H1 (cell line): ENCODE results near the gene DEFB126. TPM values are rescaled to one million over a fixed set of nuclear protein-coding genes. Genes with fewer than 3 reads are reported as not detected.
A peak's percentile ranks its signal among the peaks of the same experiment; 100 is the strongest.

Experiments used
- CTCF ChIA-PET: fragments of 300-600 bp; sonication (Branson Sonifier 250); formaldehyde crosslinking; loops from one replicate; lab custom pipeline; 2021; ENCODE audit not compliant: partially characterized antibody; lab: Charles Lee
- POLR2A ChIA-PET: fragments of 300-600 bp; sonication (Branson Sonifier 250); formaldehyde crosslinking; loops from one replicate; lab custom pipeline; 2021; ENCODE audit warnings: inconsistent platforms; ENCODE audit not compliant: partially characterized antibody; lab: Charles Lee
- DNase-seq, 2 experiments: peaks; one replicate each; pipeline versions ENCODE4 v3.0.0 to v3.0.0-alpha.2; 2010 to 2022; ENCODE audit warnings: low spot score in 2 of 2, low read depth in 1 of 2, mixed read lengths in 1 of 2
- FAIRE-seq: peaks from 2 replicates; lab custom pipeline; 2011; peaks lifted over from hg19 to GRCh38; lab: Jason Lieb, UNC
- H2AFZ ChIP-seq: 2 replicates; pipeline ENCODE4 v1.8.1; 2012; ENCODE audit warnings: low read length, inconsistent platforms
- H2AK5ac ChIP-seq: 2 replicates; pipeline ENCODE4 v1.6.1; 2013; ENCODE audit warnings: low read depth, low read length
- H2BK120ac ChIP-seq: replicated peaks from 2 replicates; pipeline ENCODE3; 2013; ENCODE audit warnings: low read depth, low read length, inconsistent platforms
- H2BK12ac ChIP-seq: 2 replicates; pipeline ENCODE4 v1.6.1; 2013; ENCODE audit warnings: low read depth, low read length
- H2BK15ac ChIP-seq: 2 replicates; pipeline ENCODE4 v1.6.1; 2013; ENCODE audit warnings: low read length
- H2BK20ac ChIP-seq: 2 replicates; pipeline ENCODE4 v1.6.1; 2013; ENCODE audit warnings: low read length
- H2BK5ac ChIP-seq: 2 replicates; pipeline ENCODE4 v1.6.1; 2013; ENCODE audit warnings: low read depth, low read length
- H3K14ac ChIP-seq: 2 replicates; pipeline ENCODE4 v1.6.1; 2013; ENCODE audit warnings: inconsistent platforms; ENCODE audit not compliant: insufficient read length
- H3K18ac ChIP-seq: 2 replicates; pipeline ENCODE4 v1.6.1; 2013; ENCODE audit warnings: low read length; ENCODE audit errors: extremely low read depth
- H3K23ac ChIP-seq: 2 replicates; pipeline ENCODE4 v1.6.1; 2013; ENCODE audit warnings: inconsistent platforms; ENCODE audit not compliant: insufficient read length
- H3K23me2 ChIP-seq: 2 replicates; pipeline ENCODE4 v1.6.1; 2013; ENCODE audit warnings: low read depth, low read length
- H3K27ac ChIP-seq: 2 replicates; pipeline ENCODE4 v1.6.1; 2011; ENCODE audit warnings: low read depth, low read length, inconsistent platforms
- H3K27me3 ChIP-seq, 4 experiments: replicated peaks in 1 of 4; 1 replicate in 1 of 4; 2 replicates in 3 of 4; pipeline versions ENCODE4 v1.6.1 to v1.8.1; 2011 to 2013; ENCODE audit warnings: low read length in 3 of 4, mild to moderate bottlenecking in 3 of 4, inconsistent platforms in 2 of 4, mixed read lengths in 2 of 4, moderate library complexity in 1 of 4; ENCODE audit not compliant: control insufficient read depth in 3 of 4, insufficient read depth in 3 of 4; ENCODE audit errors: extremely low read depth in 1 of 4
- H3K36me3 ChIP-seq, 4 experiments: 2 replicates each; pipeline versions ENCODE4 v1.6.1 to v1.8.1; 2011 to 2013; ENCODE audit warnings: mild to moderate bottlenecking in 4 of 4, low read length in 3 of 4, moderate library complexity in 2 of 4, control low read depth in 1 of 4, inconsistent platforms in 1 of 4; ENCODE audit not compliant: insufficient read depth in 4 of 4, control insufficient read depth in 2 of 4
- H3K4ac ChIP-seq: replicated peaks from 2 replicates; pipeline ENCODE3; 2013; ENCODE audit warnings: low read length, low read depth, mixed read lengths, inconsistent platforms; ENCODE audit not compliant: insufficient read length
- H3K4me1 ChIP-seq, 4 experiments: replicated peaks in 1 of 4; 1 replicate in 1 of 4; 2 replicates in 3 of 4; pipeline versions ENCODE4 v1.6.1 to v1.8.1; 2011 to 2013; ENCODE audit warnings: low read length in 3 of 4, inconsistent platforms in 2 of 4, mixed read lengths in 1 of 4; ENCODE audit not compliant: insufficient read depth in 4 of 4, control insufficient read depth in 3 of 4
- H3K4me2 ChIP-seq, 2 experiments: 2 replicates each; pipeline versions ENCODE4 v1.6.1 to v1.8.1; 2011 to 2013; ENCODE audit warnings: low read depth in 2 of 2, low read length in 2 of 2, control low read depth in 1 of 2, inconsistent platforms in 1 of 2, mild to moderate bottlenecking in 1 of 2; ENCODE audit not compliant: insufficient read depth in 1 of 2
- H3K4me3 ChIP-seq, 4 experiments: fragments of 200-600, 300-600 bp in 1 of 4; sonication (generic), shearing (Covaris generic), sonication (Bioruptor Twin) in 1 of 4; 2 replicates each; pipeline versions ENCODE4 v1.5.1 to v1.8.1; 2011 to 2016; ENCODE audit warnings: low read length in 4 of 4, low read depth in 3 of 4, control low read depth in 2 of 4, inconsistent platforms in 2 of 4, mild to moderate bottlenecking in 2 of 4, mixed read lengths in 1 of 4, moderate library complexity in 1 of 4; ENCODE audit not compliant: insufficient read depth in 2 of 4; ENCODE audit errors: extremely low read depth in 1 of 4
- H3K56ac ChIP-seq: replicated peaks from 2 replicates; pipeline ENCODE3; 2013; ENCODE audit warnings: low read depth, mild to moderate bottlenecking, mixed read lengths, low read length, inconsistent platforms; ENCODE audit not compliant: insufficient read length
- H3K79me1 ChIP-seq: 2 replicates; pipeline ENCODE4 v1.6.1; 2013; ENCODE audit warnings: low read depth, low read length, control low read depth
- H3K79me2 ChIP-seq, 2 experiments: 2 replicates each; pipeline versions ENCODE4 v1.6.1 to v1.8.1; 2012 to 2013; ENCODE audit warnings: low read length in 2 of 2, mild to moderate bottlenecking in 2 of 2, inconsistent platforms in 1 of 2; ENCODE audit not compliant: insufficient read depth in 2 of 2, control insufficient read depth in 1 of 2
- H3K9ac ChIP-seq, 4 experiments: replicated peaks in 1 of 4; 1 replicate in 1 of 4; 2 replicates in 3 of 4; pipeline versions ENCODE4 v1.6.1 to v1.8.1; 2011 to 2013; ENCODE audit warnings: low read depth in 3 of 4, low read length in 3 of 4, control low read depth in 2 of 4, mild to moderate bottlenecking in 2 of 4, moderate library complexity in 2 of 4, inconsistent platforms in 1 of 4; ENCODE audit errors: extremely low read depth in 1 of 4
- H3K9me3 ChIP-seq, 2 experiments: 2 replicates each; pipeline versions ENCODE4 v1.6.1 to v1.8.1; 2012 to 2013; ENCODE audit warnings: mild to moderate bottlenecking in 2 of 2, moderate library complexity in 2 of 2, control low read depth in 1 of 2, inconsistent platforms in 1 of 2, low read depth in 1 of 2, low read length in 1 of 2, mixed read lengths in 1 of 2; ENCODE audit not compliant: insufficient read depth in 2 of 2
- H4K20me1 ChIP-seq, 2 experiments: replicated peaks in 1 of 2; 2 replicates each; pipeline versions ENCODE3 to v1.8.1; 2011 to 2013; ENCODE audit warnings: inconsistent platforms in 2 of 2, low read length in 2 of 2, mild to moderate bottlenecking in 1 of 2; ENCODE audit not compliant: insufficient read depth in 2 of 2, control insufficient read depth in 1 of 2
- H4K5ac ChIP-seq: 2 replicates; pipeline ENCODE4 v1.6.1; 2013; ENCODE audit warnings: low read length, low read depth, mixed read lengths, inconsistent platforms; ENCODE audit not compliant: insufficient read length
- H4K8ac ChIP-seq: 2 replicates; pipeline ENCODE4 v1.8.0; 2013; ENCODE audit warnings: mild to moderate bottlenecking, moderate library complexity, low read length, inconsistent platforms; ENCODE audit not compliant: insufficient read depth; ENCODE audit errors: extremely low read depth
- H4K91ac ChIP-seq: replicated peaks from 2 replicates; pipeline ENCODE3; 2013; ENCODE audit warnings: low read length, mixed read lengths, inconsistent platforms; ENCODE audit not compliant: insufficient read length
- CHD2 ChIP-seq: IDR thresholded peaks from 2 replicates; pipeline ENCODE4 v1.6.1; 2012; ENCODE audit warnings: low read length, improper control_type of control experiment
- RAD21 ChIP-seq, 2 experiments: IDR thresholded peaks in 1 of 2; conservative IDR thresholded peaks in 1 of 2; 2 replicates each; pipeline ENCODE4 v1.6.1; 2011; ENCODE audit warnings: low read depth in 2 of 2, low read length in 2 of 2, improper control_type of control experiment in 1 of 2, inconsistent platforms in 1 of 2, mild to moderate bottlenecking in 1 of 2, moderate library complexity in 1 of 2
- WGBS, 2 experiments: shearing (Covaris generic) in 1 of 2; methylation state at CpG; one replicate each; pipeline versions ENCODE4 v1.1.6 to v1.1.7; 2013 to 2015; ENCODE audit warnings: low lambda C conversion rate in 2 of 2, mixed read lengths in 2 of 2, inconsistent platforms in 1 of 2, low coverage in 1 of 2, missing lambda C conversion rate in 1 of 2; ENCODE audit not compliant: insufficient replicate concordance in 2 of 2, insufficient coverage in 1 of 2, insufficient read length in 1 of 2; ENCODE audit errors: extremely low coverage in 1 of 2, missing lambda C conversion rate in 1 of 2; 5-methylcytosine and 5-hydroxymethylcytosine counted together
- polyA plus RNA-seq, 7 experiments: library from polyadenylated mRNA; depleted of rRNA in 3 of 7; stranded (reverse) in 5 of 7; unstranded in 2 of 7; fragments of >200 nt in 5 of 7; fragments of 200-250 nt in 2 of 7; gene quantifications; 1 replicate in 5 of 7; 2 replicates in 1 of 7; 4 replicates in 1 of 7; pipeline versions ENCODE4 v1.2.1 to v1.2.3, GENCODE V29; 2011 to 2013; ENCODE audit warnings: missing spikeins in 2 of 7, mixed read lengths in 2 of 7
- total RNA-seq: library from RNA; stranded (reverse); fragmentation: NEBNext Ultra II Directional; extraction: Animal tissue kit (Norgen Biotek cat#: 25700); gene quantifications from 2 replicates; pipeline ENCODE4 v1.2.1, GENCODE V29; 2021
- TF ChIP-seq, protein P1 (sequence below), 3 experiments: IDR thresholded peaks; 1 replicate in 2 of 3; 2 replicates in 1 of 3; pipeline versions ENCODE4 v1.5.1 to v1.6.1; 2011; ENCODE audit warnings: low read length in 3 of 3, mild to moderate bottlenecking in 3 of 3, inconsistent platforms in 2 of 3, low read depth in 1 of 3, moderate library complexity in 1 of 3; ENCODE audit not compliant: insufficient read depth in 1 of 3; ENCODE audit errors: control extremely low read depth in 1 of 3

DEFB126 gene
- total and polyA plus RNA-seq, 2 of the 8 experiments (the other 6 are each of a cell fraction or from before 2014, with no cell fraction given), result not detected

DNA sequence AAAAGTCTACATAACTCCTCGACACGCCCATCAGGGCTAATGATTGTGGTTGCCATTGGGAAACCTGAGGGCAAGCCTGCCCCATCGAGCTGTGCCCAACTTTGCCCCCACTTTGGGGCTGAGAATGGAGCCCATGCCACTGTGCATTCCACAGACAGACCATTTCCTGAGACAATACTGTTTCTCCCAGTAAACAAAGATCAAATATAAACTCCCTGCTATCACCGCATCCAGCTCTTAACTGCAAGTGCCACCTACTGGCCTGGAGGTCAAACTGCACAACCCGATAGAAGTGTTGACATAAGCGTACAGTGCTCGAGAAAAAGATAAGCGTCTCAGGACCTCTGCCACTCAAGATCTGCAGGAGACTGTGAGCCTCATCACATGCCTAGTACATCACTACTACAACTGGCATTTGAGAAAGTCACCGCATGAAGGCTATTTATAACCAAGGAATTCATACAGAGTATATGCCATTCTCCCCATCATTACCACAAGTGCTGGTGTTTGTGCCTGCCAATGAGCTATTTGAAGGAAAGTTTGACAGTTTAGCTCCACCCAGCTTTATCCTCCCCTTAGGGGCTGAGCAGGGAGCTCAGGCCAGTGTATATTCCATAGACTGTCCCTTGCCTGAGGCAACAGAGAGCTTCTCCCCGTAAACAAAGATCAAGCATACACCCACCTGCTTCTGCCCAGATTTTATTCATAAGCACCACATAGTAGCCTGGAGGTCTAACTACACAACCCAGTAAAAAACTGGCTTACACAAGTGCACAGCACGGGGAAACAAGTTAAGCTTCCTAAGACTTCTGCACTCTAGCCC lies 4.5 kb upstream of the DEFB126 start:
- Histone ChIP-seq H2BK12ac (no peak overlapping the region), H3K4ac (no peak overlapping the region), H3K9me3 (peaks cover 26 to 29% of the 10 kb centered on the region in 2 experiments; a peak in 3 of 4 replicates), H3K18ac (no peak overlapping the region), H4K8ac (no peak overlapping the region), H3K4me2 (no peak overlapping the region), H4K91ac (no peak overlapping the region), H3K27me3 (no peaks in the 10 kb centered on the region), H3K56ac (no peak overlapping the region), H2BK5ac (no peak overlapping the region), H3K23ac (no peak overlapping the region)
- POLR2A ChIA-PET, result no interaction called here
- 86% methylated on average over 11 of the region's 11 CpGs; no CpG with 5 or more reads in 1 of the 2 experiments for WGBS, 2 experiments
- FAIRE-seq, result no peak
- TF ChIP-seq, protein P1, sequence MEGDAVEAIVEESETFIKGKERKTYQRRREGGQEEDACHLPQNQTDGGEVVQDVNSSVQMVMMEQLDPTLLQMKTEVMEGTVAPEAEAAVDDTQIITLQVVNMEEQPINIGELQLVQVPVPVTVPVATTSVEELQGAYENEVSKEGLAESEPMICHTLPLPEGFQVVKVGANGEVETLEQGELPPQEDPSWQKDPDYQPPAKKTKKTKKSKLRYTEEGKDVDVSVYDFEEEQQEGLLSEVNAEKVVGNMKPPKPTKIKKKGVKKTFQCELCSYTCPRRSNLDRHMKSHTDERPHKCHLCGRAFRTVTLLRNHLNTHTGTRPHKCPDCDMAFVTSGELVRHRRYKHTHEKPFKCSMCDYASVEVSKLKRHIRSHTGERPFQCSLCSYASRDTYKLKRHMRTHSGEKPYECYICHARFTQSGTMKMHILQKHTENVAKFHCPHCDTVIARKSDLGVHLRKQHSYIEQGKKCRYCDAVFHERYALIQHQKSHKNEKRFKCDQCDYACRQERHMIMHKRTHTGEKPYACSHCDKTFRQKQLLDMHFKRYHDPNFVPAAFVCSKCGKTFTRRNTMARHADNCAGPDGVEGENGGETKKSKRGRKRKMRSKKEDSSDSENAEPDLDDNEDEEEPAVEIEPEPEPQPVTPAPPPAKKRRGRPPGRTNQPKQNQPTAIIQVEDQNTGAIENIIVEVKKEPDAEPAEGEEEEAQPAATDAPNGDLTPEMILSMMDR (IDR thresholded peaks at IDR 0.05; ENCODE audit: control extremely low read depth in 1 of 3, insufficient read depth in 1 of 3, low read depth in 1 of 3, low read length in 3 of 3), result peak; percentile 19 to 56 (median 35); a peak in 3 of 4 replicates
- TF ChIP-seq CHD2 (no peak), RAD21 (IDR thresholded peaks at IDR 0.05 in 1 of 2, conservative IDR thresholded peaks at IDR 0.05 in 1 of 2; ENCODE audit: low read depth in 2 of 2, low read length in 2 of 2) (peak; percentile 24 to 34; a peak in 2 of 4 replicates)
- TF ChIP-seq, all 59 proteins: peak for 2
- no peaks in the 10 kb centered on the region for H4K20me1 ChIP-seq
- H3K14ac ChIP-seq, result no peak overlapping the region
- H2AFZ ChIP-seq, result no peak overlapping the region
- H2AK5ac ChIP-seq, result no peak overlapping the region
- no peak overlapping the region for H3K9ac ChIP-seq
- no peak overlapping the region for H2BK120ac ChIP-seq
- no peak overlapping the region for H2BK20ac ChIP-seq
- DNase-seq, result no peak
- H3K4me3 ChIP-seq, result no peak overlapping the region
- H3K79me1 ChIP-seq, result no peaks in the 10 kb centered on the region
- H3K27ac ChIP-seq, result no peak overlapping the region
- no peaks in the 10 kb centered on the region for H3K79me2 ChIP-seq
- H2BK15ac ChIP-seq, result no peak overlapping the region
- H3K4me1 ChIP-seq, result no peaks in the 10 kb centered on the region
- CTCF ChIA-PET, result interaction anchor here (0.8 to 1.6 kb wide), 3 partner anchors 9 to 127 kb away, joined by 3 to 4 read pairs (median 4); no protein-coding TSS in a partner anchor
- H3K36me3 ChIP-seq, result no peaks in the 10 kb centered on the region
- H4K5ac ChIP-seq, result no peak overlapping the region
- H3K23me2 ChIP-seq, result no peaks in the 10 kb centered on the region
